ENCODE results near the gene MYOCOS.

- TF ChIP-seq CTCF (IDR thresholded peaks at IDR 0.05) (no peak), POLR2AphosphoS5 (IDR thresholded peaks at IDR 0.05) (no peak)
These were observed 24.2 kb downstream of the MYOCOS start for GRCh38 chr1:171646249-171646560.
